RPMI8226 (cell line): Measurements from ENCODE around the gene DRAP1.

ENCODE experiments used
- DNase-seq: peaks from one replicate; pipeline ENCODE4 v3.0.0-alpha.2; 2015

DRAP1 gene, protein sequence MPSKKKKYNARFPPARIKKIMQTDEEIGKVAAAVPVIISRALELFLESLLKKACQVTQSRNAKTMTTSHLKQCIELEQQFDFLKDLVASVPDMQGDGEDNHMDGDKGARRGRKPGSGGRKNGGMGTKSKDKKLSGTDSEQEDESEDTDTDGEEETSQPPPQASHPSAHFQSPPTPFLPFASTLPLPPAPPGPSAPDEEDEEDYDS

DNA sequence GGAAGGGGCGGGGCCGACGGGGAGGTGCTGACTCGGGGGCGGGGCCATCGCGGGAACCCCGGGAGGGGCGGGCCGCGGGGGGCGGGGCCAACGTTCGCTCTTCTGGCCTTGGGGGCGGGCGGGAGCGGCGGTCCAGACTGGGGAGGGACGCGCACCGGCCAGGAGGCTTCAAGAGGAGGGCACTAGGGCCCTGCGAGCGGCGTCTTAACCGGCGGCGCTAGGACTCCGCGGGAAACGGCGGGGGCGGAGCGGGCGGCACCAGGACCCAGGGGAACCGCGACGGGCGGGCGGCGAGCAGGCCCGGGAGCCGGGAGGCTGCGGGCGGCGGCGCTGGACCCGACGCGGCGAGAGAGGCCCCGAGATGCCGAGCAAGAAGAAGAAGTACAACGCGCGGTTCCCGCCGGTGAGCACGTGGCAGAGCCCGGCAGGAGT is at the start of gene DRAP1:
DRAP1 (plus strand) TSS at position 286 of the 432 bp plus-strand sequence; CDS start at position 362, 76 bp downstream.
- DNase-seq = peak; percentile 100

DNA sequence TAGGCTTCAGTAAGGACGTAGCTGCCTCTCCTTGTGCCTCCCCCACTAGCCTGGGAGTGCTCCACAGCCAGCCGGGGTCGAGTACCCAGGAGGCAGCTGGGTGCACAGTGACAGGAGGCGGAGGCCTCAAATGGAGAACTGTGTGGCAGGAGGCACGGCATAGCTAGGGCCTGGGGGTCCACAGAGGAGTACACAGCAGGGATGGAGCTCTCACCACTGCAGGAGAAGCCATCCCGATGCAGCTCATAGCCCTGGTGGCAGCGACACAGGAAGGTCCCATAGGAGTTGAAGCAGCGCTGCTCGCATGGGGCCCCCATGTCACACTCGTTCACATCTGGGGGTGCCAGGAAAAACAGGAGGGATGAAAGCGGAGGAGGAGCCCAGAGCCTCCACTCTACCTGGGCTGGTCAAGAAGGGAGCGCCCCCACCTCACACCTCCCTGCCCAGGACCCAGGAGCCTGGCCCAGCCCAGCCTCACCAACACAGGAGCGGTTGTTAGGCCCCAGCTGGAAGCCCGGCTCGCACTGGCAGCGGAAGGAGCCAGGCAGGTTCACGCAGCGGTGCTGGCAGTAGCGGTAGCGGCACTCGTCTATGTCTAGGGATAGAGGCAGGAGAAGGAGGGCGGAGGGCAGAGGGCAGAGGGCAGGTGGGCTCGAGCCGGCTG is 49.5 kb upstream of the DRAP1 start:
- no peak for DNase-seq

DNA sequence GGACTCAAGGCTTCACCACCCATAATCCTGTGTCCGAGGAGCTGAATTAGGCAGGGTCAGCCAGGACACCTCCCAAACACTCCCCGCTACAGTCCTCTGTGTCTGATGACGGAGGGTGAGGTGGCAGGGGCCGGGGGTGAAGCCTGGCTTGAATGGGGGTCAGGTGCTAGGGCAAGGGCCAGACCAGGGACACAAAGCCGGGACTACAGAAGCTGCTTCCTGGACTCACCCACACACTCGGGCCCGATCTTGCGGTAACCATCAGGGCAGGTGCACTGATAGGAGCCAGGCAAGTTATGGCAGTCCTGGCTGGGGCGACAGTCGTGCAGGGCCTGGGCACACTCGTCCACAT is 48.9 kb upstream of the DRAP1 start:
- no peak for DNase-seq

DNA sequence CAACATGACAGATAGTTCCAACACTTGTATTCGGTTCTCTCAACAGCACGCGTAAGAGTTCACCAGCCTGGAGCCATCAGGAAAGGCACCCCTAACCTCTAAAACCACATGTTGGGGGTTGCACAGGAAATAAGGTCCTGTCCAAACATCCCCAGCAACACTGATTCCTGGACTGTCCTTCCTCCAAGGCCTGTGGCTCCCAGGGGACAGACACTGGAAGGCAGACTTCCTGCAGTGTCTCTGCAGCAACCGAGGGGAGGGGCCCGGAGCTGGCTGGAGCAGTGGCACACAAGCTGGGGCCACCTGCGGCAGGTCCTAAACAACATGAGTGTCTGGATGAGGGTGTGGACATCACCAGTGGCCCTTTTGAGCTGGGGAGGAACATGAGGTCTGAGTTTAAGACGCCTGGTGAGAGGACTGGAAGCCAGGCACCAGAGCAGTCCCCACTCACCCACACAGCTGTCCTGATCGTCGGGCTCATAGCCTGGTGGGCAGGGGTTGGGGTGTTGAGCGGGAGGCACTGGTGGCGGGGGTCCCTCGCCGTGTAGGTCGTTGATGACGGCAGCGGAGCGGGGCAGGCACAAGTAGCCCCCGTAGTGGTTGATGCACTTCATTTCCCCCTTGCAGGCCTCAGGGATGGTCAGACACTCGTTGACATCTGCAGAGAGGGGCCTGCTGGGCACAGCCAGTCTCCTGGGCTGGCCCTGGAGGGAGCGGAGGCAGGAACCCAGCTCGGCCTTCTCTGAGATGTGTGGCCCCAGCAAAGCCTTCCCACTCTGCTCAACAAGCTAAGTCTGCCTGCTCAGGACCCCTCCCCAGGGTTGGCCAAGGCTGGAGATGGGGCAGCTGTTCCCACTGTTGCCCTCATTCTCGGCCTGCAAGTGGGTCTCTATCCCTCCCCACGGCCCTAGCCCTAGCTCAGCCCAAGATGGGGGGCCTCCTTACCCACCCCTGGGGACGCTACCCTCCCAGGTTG is 48.2 kb upstream of the DRAP1 start:
- DNase-seq = no peak

DNA sequence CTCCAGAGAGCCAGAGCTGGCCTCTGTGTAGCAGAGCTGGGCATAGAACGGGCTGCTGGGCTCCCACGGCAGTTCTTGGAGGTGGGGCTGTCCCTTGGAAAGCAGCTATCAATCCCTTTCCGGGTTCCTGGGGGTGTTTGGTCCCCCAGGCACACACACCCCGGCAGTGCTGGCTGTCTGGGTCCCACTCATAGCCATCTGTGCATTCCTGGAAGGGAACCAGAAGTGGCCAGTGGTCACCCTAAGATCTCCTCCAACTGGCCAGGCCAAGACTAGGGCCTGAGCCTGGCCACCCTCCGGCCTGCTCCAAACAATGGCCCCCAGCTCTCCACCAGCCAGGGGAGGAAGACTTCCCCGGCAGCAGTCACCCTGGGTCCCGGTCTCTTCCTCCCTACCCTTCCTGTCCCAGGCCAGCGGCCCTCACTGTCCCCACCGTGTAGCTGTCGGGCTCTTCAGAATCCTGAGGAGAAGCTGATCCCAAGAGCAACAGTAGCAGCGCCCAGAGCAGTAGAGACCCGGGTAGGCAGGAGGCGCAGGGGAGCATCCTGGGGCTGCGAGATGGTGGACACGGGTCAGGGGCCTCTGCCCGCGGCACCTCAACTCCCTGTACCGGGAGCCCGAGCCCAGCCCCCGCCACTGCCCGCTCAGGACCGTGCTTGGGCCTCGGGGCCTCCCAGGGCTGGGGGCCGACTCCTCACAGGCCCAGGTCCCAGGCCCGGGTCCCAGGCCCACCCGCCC is 47.2 kb upstream of the DRAP1 start:
- no peak for DNase-seq

DNA sequence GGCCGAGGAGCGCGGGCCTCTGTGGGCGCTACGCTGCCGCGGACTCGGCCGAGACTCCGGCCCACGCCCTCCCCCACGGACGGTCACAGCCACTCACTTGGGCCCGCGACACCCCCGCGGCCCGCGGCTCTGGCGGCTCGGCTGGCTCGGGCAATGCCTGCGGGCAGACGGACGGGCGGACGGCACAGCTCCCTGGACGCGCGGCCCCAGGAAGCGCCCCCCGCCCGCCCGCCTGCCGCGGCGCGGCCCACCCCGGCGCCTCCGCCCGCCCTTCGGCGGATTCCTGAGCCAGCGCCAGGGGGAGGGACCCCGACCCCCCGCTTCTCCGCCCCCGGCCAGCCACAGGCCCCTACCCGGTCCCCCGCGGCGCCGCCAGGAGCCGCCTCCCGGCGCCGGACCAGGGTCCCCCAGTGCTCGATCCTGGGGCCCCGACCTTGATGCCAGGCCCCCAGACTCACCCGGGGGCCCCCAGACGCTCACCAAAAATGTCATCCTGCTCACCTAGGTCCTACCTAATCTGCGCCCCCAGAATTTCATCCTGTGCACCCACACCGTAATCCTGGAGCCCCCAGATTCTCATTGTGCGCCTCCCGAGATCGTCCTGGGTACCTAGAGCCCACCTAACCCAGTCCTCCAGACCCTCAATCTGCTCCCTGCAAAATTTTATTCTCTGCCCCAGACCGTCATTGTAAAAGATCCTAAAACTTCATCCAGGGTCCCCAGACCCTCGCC is 46.5 kb upstream of the DRAP1 start, which contains the start of gene EFEMP2:
EFEMP2 (minus strand) TSS at position 215 of the 732 bp plus-strand sequence. CDS start 446 bp downstream, outside the sequence.
- no peak for DNase-seq

DNA sequence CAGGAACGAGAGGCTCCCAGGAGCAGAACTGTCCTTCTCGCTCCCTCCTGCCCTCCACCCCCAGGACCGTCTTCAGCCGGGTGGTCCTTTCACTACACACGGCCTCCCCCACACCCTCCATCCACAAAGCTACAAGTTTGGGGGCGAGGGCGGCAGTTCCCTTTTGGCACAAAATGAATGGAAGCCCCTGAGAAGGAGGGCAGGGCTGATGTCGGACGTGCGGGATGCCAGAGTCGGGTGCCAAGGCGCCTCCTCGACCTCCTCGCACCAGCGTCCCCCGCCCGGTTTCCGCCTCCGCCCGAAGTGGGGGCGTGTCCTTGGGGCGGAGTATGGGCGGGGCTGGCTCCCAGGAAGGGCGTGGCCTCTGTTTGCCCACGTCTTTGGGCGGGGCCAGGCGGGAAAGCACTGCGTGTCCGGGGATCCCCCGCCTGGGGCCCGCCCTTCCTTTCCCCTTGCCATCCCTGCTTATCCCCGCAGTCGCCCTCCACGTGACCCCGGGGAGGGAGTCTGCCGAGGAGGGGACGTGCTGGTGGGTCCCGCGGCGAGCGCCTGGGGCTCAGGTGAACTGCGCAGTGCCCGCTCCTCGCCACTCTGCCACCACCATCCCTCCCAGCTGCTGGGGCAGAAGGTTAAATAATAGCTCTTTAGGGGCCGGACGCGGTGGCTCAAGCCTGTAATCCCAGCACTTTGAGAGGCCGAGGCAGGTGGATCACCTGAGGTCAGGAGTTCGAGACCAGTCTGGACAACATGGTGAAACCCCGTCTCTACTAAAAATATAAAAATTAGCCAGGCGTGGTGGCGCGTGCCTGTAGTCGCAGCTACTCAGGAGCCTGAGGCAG is 45.7 kb upstream of the DRAP1 start:
- DNase-seq = peak; percentile 97

DNA sequence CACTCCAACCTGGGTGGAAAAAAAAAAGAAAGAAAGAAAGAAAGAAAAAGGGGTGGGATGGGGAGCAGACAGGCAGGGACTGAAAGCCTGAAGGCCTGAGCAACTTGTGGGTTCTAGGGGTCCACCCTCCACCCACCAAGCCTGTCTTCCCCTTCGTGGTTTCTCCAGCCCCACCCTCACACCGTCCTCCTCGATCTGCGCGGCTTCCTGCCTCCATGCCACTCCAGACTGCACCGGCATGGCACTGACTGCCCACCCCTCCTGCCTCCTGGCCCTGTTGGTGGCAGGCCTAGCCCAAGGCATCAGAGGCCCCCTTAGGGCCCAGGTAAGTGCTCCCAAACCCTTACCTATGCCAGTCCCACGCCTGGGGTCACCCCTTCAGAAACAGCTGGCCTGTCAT is 39.6 kb upstream of the DRAP1 start, which contains the start of gene CTSW:
CTSW (plus strand) TSS at position 221 of the 400 bp plus-strand sequence; CDS start at position 239, 18 bp downstream.
- no peak for DNase-seq

DNA sequence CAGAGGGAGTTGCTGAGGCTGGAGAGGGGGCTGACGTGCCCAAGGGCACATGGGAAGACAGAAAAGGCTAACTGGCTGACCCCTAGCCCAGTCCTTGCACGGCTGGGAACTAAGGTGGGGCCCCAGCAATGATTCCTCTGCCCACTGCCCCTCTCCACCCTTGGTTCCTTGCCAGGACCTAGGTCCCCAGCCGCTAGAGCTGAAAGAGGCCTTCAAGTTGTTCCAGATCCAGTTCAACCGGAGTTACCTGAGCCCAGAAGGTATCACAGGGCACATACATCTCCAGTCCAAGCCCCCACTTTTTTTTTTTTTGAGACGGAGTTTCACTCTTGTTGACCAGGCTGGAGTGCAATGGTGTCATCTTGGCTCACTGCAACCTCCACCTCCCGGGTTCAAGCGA is 39.2 kb upstream of the DRAP1 start:
- DNase-seq = no peak

DNA sequence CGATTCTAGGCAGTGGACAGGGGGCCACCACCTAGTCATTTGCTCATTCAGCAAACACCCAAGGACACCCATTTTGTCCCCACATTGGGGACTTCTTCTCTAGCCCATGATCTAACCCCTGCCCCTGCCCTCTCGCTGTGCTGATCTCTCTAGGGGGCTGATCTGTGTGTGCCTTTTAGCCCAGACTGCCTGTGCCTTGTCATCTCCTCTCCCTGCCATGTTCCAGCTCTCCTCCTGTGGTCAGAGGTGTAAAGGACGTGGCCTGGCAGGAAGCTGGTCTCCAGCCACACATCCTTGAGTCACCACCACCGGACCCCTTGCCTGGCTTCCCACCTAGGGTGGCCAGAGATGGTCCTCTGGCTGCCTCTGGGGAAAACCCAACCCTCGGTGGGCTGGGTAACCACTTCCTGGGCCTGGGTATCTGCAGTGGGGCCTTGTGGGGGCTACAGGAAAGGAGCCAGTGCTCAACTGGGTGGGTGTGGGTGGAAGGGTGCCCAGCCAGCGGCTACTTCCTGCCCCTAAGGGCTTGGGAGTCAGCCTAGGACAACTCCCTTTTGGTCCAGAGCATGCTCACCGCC is 38.3 kb upstream of the DRAP1 start:
- no peak for DNase-seq

DNA sequence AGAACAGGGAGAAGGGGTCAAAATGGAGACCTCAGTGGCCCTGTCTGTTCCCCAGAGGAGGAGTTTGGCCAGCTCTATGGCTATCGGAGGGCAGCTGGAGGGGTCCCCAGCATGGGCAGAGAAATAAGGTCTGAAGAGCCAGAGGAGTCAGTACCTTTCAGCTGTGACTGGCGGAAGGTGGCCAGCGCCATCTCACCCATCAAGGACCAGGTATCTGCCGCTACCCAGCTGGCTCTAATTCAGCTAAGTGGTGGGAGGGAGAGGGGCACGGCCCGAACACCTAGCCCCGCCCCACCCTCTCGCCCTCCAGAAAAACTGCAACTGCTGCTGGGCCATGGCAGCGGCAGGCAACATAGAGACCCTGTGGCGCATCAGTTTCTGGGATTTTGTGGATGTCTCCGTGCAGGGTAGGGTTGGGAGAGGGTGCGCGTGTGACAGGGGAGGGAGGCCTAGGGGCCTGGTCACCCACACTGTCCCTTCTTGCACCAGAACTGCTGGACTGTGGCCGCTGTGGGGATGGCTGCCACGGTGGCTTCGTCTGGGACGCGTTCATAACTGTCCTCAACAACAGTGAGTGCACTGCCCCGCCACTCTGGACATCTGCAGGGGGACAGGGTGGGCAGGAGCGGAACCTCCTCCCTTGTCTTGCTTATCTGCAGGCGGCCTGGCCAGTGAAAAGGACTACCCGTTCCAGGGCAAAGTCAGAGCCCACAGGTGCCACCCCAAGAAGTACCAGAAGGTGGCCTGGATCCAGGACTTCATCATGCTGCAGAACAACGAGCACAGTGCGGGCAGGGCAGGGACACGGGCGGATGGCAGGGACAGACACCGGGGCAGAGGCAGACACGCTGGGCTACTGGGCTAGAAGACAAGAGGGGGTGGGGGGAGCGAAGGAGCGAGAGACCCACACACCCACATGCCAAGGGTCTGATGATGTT is 36.8 kb upstream of the DRAP1 start:
- DNase-seq = no peak

DNA sequence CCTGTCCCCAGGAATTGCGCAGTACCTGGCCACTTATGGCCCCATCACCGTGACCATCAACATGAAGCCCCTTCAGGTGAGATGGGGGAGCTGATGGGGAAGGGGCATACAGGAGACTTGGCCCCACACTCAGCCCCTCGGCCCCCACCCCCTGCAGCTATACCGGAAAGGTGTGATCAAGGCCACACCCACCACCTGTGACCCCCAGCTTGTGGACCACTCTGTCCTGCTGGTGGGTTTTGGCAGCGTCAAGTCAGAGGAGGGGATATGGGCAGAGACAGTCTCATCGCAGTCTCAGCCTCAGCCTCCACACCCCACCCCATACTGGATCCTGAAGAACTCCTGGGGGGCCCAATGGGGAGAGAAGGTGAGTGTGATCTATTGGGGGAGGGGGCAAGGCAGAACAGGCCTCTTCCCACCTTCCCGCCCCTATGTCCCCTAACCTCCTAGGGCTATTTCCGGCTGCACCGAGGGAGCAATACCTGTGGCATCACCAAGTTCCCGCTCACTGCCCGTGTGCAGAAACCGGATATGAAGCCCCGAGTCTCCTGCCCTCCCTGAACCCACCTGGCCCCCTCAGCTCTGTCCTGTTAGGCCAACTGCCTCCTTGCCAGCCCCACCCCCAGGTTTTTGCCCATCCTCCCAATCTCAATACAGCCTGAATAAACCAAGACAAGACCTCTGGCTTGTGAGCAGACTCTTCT is 36.0 kb upstream of the DRAP1 start:
- no peak for DNase-seq

DNA sequence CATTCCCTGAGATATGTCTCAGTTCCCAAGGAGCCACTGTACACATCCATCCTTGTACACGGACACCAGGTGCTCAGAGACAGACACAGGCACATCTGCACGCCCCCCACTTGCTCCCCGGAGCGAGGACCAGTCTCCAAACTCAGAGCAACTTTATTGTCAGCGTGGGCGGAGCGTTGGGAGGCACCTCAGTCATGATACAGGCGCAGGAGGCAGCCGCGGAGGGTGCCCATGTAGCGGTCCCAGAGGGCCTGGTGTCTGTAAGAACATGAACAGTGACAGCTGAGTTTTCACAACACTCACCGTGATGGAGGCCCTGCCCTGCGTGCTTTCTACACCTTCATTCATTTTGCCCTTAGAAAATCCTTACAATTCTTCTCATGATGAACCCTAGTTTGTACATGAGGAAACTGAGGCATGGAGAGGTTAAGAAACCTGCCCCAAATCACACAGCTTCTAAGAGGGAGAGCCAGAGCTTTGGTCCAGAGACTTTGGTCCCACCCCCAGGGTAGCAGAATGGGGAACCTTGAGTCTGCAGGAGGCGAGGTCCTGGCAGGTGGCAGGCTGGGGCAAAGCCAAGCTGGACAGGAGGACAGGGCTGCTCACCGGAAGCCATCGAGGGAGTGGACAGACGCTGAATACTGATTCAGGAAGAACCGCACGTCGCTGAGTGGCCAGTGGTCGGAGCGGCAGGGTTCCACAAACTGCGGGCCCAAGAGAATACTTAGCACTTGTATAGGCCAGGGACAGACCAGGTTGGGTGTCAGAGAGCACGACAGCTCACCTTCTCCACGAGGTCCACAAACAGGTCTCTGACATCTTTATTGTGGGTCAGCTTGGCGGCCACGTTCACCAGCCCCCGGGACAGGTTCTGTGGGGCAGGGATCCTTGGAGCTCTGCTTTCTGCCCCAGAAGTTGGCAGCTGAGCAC is 35.2 kb upstream of the DRAP1 start:
- DNase-seq = no peak

DNA sequence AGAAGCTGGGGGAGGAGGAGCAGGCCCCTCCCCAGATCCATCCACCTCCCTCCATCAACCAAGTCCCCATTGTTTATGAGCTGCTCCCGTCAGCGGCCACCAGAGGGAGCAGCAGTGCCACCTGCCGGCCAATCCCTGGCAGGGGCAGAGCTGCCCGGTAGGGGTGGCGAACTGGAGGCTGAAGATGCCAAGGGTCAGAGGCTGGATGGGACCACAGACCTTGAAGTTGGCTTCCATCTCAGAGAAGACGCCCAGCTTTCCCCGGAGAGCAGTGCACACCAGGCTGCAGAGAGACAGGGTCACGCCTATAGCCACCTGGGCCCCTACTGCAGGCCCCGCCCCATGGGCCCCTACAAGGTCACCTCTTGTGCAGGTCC is 34.5 kb upstream of the DRAP1 start:
- peak; percentile 87 for DNase-seq

DNA sequence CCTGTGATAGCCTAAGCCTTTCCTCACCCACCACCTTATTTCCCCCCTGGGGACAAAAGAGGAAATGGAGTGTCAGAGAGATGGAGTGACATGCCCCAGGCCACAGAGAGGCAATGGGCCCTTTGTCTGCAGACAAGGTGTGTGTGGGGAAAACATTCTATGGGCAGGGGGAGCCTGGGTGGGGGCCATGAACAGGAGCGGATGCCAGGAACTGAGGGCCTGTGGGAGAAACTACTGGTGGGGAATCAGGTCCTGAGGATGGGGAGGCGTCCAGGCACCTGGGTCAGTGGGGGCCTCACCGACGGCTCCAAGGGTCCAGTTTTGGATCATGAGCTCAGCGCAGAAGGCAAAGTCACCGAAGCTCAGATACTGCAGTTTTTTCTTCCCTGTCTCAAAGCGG is 34.0 kb upstream of the DRAP1 start:
- DNase-seq = no peak

DNA sequence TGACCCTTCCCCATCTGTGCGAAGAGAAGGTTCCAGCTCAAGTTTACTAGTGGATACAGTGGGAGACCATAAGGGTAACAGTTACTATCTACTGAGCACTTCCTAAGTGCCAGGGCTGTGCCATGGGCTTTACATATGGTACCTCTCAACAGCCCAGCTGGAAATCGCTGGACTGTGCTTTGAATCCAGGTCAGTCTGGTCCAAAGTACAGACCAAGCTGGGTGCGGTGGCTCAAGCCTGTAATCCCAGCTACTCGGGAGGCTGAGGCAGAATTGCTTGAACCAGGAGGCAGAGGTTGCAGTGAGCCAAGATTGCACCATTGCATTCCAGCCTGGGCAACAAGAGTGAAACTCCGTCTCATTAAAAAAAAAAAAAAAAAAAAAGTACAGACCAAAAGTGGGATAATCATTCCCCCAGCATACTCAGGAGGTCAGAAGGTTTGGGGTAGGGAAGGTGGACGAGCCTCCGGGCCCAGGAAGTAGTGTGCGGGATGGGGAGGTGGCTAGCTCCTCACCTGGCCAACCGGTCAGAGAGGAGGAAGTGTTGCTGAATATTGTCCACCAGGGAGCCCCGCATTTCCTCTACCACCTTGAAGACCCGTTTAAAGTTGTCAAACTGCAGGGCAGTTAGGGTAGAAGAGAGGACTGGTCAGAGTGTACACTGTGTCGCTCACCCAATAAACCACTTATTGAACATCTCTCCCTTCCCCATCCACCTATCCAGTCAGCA is 33.3 kb upstream of the DRAP1 start:
- DNase-seq = no peak
